Fibroblast of mammary gland (primary cell): ENCODE measurements around the gene CHD1.
A peak's percentile ranks its signal among the peaks of the same experiment; 100 is the strongest.
"Not testable (repeated sequence)": the region's sequence is repeated elsewhere in the genome, so short reads cannot be mapped to it uniquely, and the experiment has no call there.

Experiments used
- DNase-seq: peaks from one replicate; pipeline ENCODE4 v3.0.0-alpha.2; 2010; ENCODE audit warnings: low read depth
- H3K4me3 ChIP-seq: 2 replicates; pipeline ENCODE4 v1.5.1; 2011; ENCODE audit warnings: low read depth, mild to moderate bottlenecking, low read length, moderate library complexity; ENCODE audit not compliant: control insufficient read depth
- TF ChIP-seq, protein P1 (sequence below): conservative IDR thresholded peaks from 2 replicates; pipeline ENCODE4 v1.5.1; 2011; ENCODE audit warnings: low read depth, low read length, inconsistent platforms; ENCODE audit not compliant: control insufficient read depth, insufficient read depth

The CHD1 gene

DNA sequence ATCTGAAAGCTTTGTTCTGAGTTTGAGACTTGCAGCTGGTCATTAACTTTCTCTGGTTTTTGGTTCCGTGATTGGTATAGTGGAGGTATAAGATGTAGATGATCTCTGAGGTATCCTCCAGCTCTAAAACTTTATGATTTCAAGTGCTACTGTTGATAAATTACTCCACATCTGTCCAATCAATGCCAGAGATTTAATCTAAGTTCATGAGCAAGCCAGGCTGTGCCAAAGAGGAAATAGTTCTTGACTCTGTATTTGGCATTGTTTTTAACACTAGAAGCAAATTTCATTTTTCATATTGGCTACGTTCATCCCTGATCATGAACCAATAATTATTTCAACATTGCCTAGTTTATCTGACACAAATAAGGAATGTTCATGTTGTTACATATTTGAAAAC, 28.5 kb upstream of the CHD1 start:
- TF ChIP-seq, protein P1, sequence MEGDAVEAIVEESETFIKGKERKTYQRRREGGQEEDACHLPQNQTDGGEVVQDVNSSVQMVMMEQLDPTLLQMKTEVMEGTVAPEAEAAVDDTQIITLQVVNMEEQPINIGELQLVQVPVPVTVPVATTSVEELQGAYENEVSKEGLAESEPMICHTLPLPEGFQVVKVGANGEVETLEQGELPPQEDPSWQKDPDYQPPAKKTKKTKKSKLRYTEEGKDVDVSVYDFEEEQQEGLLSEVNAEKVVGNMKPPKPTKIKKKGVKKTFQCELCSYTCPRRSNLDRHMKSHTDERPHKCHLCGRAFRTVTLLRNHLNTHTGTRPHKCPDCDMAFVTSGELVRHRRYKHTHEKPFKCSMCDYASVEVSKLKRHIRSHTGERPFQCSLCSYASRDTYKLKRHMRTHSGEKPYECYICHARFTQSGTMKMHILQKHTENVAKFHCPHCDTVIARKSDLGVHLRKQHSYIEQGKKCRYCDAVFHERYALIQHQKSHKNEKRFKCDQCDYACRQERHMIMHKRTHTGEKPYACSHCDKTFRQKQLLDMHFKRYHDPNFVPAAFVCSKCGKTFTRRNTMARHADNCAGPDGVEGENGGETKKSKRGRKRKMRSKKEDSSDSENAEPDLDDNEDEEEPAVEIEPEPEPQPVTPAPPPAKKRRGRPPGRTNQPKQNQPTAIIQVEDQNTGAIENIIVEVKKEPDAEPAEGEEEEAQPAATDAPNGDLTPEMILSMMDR, result no peak
- DNase-seq, result no peak
- no peak overlapping the region for H3K4me3 ChIP-seq

GRCh38 chr5:98955888-98956287, 27.1 kb upstream of the CHD1 start:
- not testable (repeated sequence) for DNase-seq, H3K4me3 ChIP-seq

GRCh38 chr5:98955471-98955870, 26.7 kb upstream of the CHD1 start:
- H3K4me3 ChIP-seq, DNase-seq: not testable (repeated sequence)

GRCh38 chr5:98954392-98955028, 25.7 kb upstream of the CHD1 start:
- TF ChIP-seq, protein P1, result no peak
- no peak for DNase-seq
- H3K4me3 ChIP-seq, result no peak overlapping the region

DNA sequence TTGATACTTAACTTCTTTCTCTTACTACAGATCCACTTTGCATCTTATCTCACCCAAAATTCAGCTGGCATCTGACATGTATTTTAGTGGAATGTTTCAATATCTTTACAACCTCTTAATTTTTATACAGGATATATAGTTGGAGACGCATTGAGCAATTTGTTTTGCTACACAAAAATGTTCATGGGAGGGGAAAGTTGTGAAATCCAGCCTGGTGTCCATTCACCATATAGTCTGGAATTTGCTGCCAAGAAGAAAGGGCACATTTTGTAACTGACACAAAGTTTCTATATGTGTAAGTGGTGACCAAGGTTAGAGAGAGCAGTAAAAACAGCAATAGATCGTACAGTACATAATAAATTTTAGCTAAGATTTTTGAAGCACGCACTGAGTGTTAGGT, 14.0 kb upstream of the CHD1 start:
- DNase-seq, result peak; percentile 41
- TF ChIP-seq, protein P1, result no peak
- H3K4me3 ChIP-seq, result no peak overlapping the region

DNA sequence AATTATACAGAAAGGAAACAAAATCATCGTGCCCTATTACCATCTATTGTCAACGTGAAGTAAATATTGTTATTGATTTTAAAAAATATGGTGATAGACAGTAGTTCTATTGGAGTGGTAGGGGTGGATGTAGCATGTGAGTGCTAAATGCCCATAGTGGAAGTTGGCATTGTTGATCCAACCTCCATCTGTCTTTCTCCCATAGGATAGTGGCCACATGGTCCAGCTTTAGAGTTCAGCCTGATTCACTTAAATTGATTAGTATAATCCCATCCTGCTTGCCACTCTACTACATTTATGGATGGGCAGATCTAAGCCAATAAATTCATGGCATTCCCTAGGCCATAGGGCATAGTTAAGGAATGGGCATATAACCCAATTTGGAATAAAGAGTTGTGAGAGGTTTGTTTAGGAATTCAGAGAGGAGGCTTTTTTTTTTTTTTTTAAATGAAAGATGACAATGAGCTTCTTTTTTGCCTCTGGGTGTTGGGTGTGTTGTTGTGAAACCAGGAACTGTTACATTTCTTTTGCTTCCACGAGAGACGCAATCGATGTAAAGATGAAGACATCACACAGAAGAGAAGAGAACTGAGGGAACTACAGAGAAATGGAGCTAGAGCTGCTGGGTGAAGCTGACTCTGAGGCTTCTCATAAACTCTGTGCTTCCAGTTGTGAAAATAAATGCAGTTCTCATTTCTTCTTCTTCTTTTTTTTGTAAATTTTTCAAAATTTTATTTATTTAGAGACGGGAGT, 12.5 kb upstream of the CHD1 start:
- no peak overlapping the region for H3K4me3 ChIP-seq
- no peak for DNase-seq
- TF ChIP-seq, protein P1, result no peak

DNA sequence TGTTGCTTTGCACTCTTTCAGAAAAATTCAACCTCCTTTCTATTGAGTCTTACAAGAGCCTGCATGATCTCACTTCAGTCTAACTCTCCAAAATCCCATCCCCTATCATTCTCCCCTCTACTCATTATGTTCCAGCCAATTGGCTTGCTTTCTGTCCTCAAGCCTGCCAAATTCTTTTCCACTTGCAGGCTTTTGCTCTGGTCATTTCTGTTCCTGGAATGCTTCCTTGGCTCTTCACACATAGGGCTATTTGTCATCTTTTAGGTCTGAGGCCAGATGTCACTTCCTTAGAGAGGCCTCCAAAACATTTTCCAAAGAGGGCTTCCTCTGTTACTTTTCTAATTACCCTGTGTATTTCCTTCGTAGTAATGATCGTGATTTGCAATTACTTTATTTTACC, 11.8 kb upstream of the CHD1 start:
- no peak overlapping the region for H3K4me3 ChIP-seq
- TF ChIP-seq, protein P1, result no peak
- peak; percentile 63 for DNase-seq

DNA sequence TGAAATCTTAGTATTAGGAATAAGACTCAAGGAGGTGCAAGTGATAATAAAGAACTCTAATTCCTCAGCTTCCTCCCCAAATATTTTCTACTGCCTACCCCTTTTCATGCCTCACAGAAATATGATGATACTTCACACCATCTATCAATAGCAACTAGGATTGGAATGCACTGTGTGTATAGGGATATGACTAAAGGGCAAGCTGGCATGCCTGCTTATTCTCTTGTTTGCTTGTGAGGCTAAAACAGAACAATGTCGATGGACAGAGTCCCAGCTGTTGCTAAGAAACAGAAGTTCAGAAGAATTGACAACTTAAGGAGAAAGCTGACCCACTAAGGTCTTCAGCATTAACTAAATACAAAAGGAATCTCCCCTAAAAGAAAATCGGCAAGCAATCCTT, 9.7 kb upstream of the CHD1 start:
- no peak overlapping the region for H3K4me3 ChIP-seq
- peak; percentile 67 for DNase-seq
- TF ChIP-seq, protein P1, result no peak
